GM21447 (cell line): ENCODE data around the gene HPRT1.

Experiments
- ATAC-seq: cut with Tn5 transposase; IDR thresholded peaks from one replicate; pipeline ENCODE4 v1.9.1; 2021; ENCODE audit not compliant: unreplicated experiment

The HPRT1 gene

GRCh38 chrX:134542485-134542884 lies 82.5 kb downstream of the HPRT1 start:
- no peak for ATAC-seq

- ATAC-seq: no peak
Observed at GRCh38 chrX:134543288-134543687, 83.3 kb downstream of the HPRT1 start.

GRCh38 chrX:134544135-134544512 lies 84.2 kb downstream of the HPRT1 start:
- no peak for ATAC-seq

GRCh38 chrX:134544513-134545151 lies 84.7 kb downstream of the HPRT1 start:
- ATAC-seq: no peak

GRCh38 chrX:134545510-134545909 lies 85.5 kb downstream of the HPRT1 start:
- no peak for ATAC-seq

- ATAC-seq: no peak
Observed at GRCh38 chrX:134546187-134546586, 86.2 kb downstream of the HPRT1 start.

- no peak for ATAC-seq
Observed at GRCh38 chrX:134547047-134547679, 87.2 kb downstream of the HPRT1 start.

- no peak for ATAC-seq
Observed at GRCh38 chrX:134548257-134549201, 88.6 kb downstream of the HPRT1 start.
